Adrenal gland (tissue), 12 donors: ENCODE measurements around the gene PLA2G4E. TPM values are rescaled to one million over a fixed set of nuclear protein-coding genes. Genes with fewer than 3 reads are reported as not detected.

Source experiments
- DNase-seq, 7 donors: peaks; one replicate each; pipeline ENCODE4 v3.0.0-alpha.2; 2019 to 2020
- H3K27ac ChIP-seq, 5 donors: fragments of 200-600 bp; sonication (generic) in 4 of 5; 1 replicate in 3 of 5; 2 replicates in 2 of 5; pipeline versions ENCODE4 v1.5.1 to v1.8.0; 2016 to 2020; ENCODE audit warnings: mild to moderate bottlenecking in 1 of 5
- H3K27me3 ChIP-seq: fragments of 200-600 bp; 2 replicates; pipeline ENCODE4 v1.8.0; 2021
- H3K36me3 ChIP-seq, 2 donors: fragments of 200-600 bp; replicated peaks in 1 of 2; 1 replicate in 1 of 2; 2 replicates in 1 of 2; pipeline versions ENCODE4 v1.5.1 to v1.8.0; 2018 to 2022
- H3K4me1 ChIP-seq, 2 donors: fragments of 200-600 bp; replicated peaks in 1 of 2; 1 replicate in 1 of 2; 2 replicates in 1 of 2; pipeline versions ENCODE4 v1.5.1 to v1.8.0; 2018 to 2021
- H3K4me3 ChIP-seq, 4 donors: fragments of 200-600 bp; sonication (generic) in 3 of 4; one replicate each; pipeline ENCODE4 v1.5.1; 2016 to 2018
- H3K9me3 ChIP-seq, 3 donors: fragments of 200-600 bp; sonication (generic) in 1 of 3; replicated peaks in 1 of 3; 1 replicate in 2 of 3; 2 replicates in 1 of 3; pipeline versions ENCODE4 v1.5.1 to v1.8.0; 2016 to 2021
- POLR2A ChIP-seq, 2 donors: fragments of 450-650 bp; IDR thresholded peaks; one replicate each; pipeline ENCODE4 v1.6.1; 2017; ENCODE audit warnings: antibody characterized with exemption in 2 of 2, mild to moderate bottlenecking in 2 of 2, moderate library complexity in 1 of 2
- WGBS, 4 donors: extraction: QIAGEN DNeasy Blood & Tissue Kit in 2 of 4; methylation state at CpG; one replicate each; pipeline versions ENCODE4 v1.1.5 to v1.1.7; 2013 to 2017; 5-methylcytosine and 5-hydroxymethylcytosine counted together
- intact Hi-C, 2 donors: fragments of 100-400 bp; cut with DNase I; formaldehyde crosslinking; loops; one replicate each; pipeline versions ENCODE4 v1.14.1 to v1.15.0; 2022 to 2023
- polyA plus RNA-seq, 3 donors: library from polyadenylated mRNA; stranded (reverse); fragments of 200-250 nt in 2 of 3; fragments of 350-450 nt in 1 of 3; fragmentation: Illumina TruSeq in 1 of 3; extraction: RNeasy Lipid Tissue Mini Kit (QIAGEN cat#74804) in 1 of 3; gene quantifications; one replicate each; pipeline ENCODE4 v1.2.3, GENCODE V29; 2013 to 2014
- total RNA-seq, 9 donors: library from RNA; depleted of rRNA in 4 of 9; stranded (reverse); fragments of >200 nt in 4 of 9; fragments of 120-200 nt in 1 of 9; fragmentation: NEBNext Ultra II Directional in 1 of 9; extraction: Animal tissue kit (Norgen Biotek cat#: 25700) in 1 of 9; gene quantifications; one replicate each; pipeline versions ENCODE4 v1.1.0 to v1.2.4, GENCODE V29; 2013 to 2023
- TF ChIP-seq, protein P1 (sequence below), 6 experiments: fragments of 450-650 bp in 4 of 6; fragments of 200-600 bp in 2 of 6; sonication (generic) in 1 of 6; IDR thresholded peaks; 1 replicate in 5 of 6; 2 replicates in 1 of 6; pipeline versions ENCODE4 v1.5.1 to v1.8.0; 2016 to 2021; ENCODE audit warnings: antibody characterized with exemption in 6 of 6, mild to moderate bottlenecking in 2 of 6, moderate library complexity in 1 of 6
- donor health status: healthy with polysubstance abuse.
- donor health status: Bipolar disorder and iron deficiency.
- donor health status: DM: yes; HTN: yes; CAD: no.
- donor health status: DM: no; HTN: no; CAD: no.
- donor health status: DM: no; HTN: no; CAD: no.
- donor health status: DM: yes; HTN: yes; CAD: no.

PLA2G4E gene
- total and polyA plus RNA-seq, 12 donors = 0.03 to 1.1 (median 0.23) TPM; not detected in 8

DNA sequence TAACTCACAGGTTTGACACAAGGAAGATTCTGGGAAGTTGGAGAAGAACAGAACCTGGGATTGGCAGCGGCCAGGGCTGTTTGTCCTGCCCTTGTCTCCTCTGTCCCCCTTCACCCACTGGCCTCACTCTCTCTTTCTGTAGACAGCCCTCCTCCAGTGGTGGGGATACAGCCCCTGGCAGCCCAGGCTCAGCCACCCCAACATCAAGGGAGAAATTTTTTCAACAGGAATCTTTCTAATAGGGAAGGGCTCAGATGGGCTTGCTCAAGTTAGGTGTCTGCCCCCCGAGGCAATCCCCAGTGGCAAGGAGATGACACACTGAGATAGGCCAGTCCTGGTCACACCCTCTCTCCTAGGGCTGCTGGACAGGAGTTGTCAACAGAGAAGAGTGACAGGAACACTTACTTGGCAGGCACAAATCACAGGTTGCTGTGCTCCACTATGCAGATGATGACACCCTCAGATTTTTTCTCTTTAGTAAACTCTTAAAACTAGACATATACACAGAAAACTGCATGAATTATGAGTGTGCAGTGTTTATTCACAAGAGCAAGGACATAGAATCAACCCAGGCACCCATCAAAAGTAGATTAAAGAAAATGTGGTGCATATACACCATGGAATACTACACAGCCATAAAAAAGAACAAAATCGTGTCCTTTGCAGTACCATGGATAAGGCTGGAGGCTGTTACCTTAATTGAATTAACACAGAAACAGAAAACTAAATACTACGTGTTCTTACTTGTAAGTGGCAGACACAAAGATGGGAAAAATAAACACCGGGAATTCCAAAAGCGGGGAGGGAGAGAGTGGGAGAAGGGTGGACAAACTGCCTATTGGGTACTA, 37.2 kb upstream of the PLA2G4E start:
- H3K9me3 ChIP-seq = no peaks in the 10 kb centered on the region
- H3K36me3 ChIP-seq = no peaks in the 10 kb centered on the region
- H3K4me3 ChIP-seq = no peak overlapping the region
- peaks cover 0 to 6% of the 10 kb centered on the region in 2 donors for H3K4me1 ChIP-seq
- TF ChIP-seq, protein P1, sequence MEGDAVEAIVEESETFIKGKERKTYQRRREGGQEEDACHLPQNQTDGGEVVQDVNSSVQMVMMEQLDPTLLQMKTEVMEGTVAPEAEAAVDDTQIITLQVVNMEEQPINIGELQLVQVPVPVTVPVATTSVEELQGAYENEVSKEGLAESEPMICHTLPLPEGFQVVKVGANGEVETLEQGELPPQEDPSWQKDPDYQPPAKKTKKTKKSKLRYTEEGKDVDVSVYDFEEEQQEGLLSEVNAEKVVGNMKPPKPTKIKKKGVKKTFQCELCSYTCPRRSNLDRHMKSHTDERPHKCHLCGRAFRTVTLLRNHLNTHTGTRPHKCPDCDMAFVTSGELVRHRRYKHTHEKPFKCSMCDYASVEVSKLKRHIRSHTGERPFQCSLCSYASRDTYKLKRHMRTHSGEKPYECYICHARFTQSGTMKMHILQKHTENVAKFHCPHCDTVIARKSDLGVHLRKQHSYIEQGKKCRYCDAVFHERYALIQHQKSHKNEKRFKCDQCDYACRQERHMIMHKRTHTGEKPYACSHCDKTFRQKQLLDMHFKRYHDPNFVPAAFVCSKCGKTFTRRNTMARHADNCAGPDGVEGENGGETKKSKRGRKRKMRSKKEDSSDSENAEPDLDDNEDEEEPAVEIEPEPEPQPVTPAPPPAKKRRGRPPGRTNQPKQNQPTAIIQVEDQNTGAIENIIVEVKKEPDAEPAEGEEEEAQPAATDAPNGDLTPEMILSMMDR (IDR thresholded peaks at IDR 0.05) = no peak
- TF ChIP-seq POLR2A (IDR thresholded peaks at IDR 0.05) = no peak
- H3K27me3 ChIP-seq = no peaks in the 10 kb centered on the region
- intact Hi-C loops = loop anchor here in 1 of 2 donors (2.0 kb wide), 1 partner anchor 67 kb away; no protein-coding TSS in a partner anchor
- peak overlapping the region in 1 of 5 donors; percentile 64 for H3K27ac ChIP-seq
- whole genome bisulfite sequencing, 4 donors = 80 to 85% (median 82%) methylated on average over 6 of the region's 6 CpGs
- DNase-seq = peak in 1 of 7 donors; percentile 40

DNA sequence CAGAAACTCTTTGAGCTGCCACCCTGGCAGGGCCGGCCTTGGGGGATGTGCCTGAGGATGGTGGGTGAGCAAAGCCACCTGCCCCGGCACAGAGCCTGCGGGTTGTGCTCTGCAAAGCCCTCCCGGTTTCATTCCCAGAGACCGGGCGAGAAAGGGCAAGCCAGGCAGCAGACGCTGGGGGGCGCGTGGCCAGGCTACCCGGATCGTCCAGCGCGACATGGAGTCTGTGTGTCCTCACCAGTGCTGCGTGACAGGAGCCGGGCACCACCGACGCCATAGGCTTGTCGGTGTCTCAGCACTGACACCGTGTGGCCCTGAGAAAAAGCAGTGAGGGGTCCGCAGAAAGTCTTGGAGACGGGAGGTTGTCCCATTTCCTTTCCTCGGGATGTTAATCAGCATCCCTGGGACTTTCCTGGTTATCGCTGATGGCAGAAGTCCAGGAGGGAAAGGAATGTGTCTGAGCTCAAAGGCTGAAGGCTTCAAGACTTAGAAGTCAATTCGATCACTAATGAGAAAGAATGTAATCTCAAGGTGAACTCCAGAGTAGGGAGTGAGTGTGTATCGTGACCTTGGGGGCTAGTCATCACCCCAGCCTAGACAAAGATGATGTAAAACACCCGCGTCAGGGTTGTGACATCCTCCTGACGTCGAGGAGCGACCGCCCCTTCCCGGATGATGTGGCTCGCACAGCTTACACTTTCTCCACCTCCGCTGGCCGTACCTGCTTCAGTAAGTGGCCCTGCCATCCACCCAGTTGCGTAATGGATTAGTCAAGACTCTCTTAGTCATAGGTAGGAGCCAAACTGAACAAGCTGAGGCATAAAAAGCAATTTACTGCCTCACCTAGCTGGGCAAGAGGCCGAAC, 36.3 kb upstream of the PLA2G4E start:
- TF ChIP-seq, protein P1 (IDR thresholded peaks at IDR 0.05) = peak in 5 of 6 experiments; percentile 16 to 53 (median 41)
- TF ChIP-seq POLR2A (IDR thresholded peaks at IDR 0.05) = no peak
- Histone ChIP-seq H3K27me3 (no peaks in the 10 kb centered on the region), H3K9me3 (no peaks in the 10 kb centered on the region), H3K36me3 (no peaks in the 10 kb centered on the region), H3K4me1 (peaks cover 0 to 6% of the 10 kb centered on the region in 2 donors), H3K4me3 (peak overlapping the region in 1 of 4 donors; percentile 20), H3K27ac (peak overlapping the region in 2 of 5 donors; percentile 54 to 64)
- peak; percentile 63 to 91 (median 81) for DNase-seq
- 9 to 15% (median 11%) methylated on average over 11 to 37 of the region's 37 CpGs for WGBS, 4 donors
- intact Hi-C loops = no loop called here

DNA sequence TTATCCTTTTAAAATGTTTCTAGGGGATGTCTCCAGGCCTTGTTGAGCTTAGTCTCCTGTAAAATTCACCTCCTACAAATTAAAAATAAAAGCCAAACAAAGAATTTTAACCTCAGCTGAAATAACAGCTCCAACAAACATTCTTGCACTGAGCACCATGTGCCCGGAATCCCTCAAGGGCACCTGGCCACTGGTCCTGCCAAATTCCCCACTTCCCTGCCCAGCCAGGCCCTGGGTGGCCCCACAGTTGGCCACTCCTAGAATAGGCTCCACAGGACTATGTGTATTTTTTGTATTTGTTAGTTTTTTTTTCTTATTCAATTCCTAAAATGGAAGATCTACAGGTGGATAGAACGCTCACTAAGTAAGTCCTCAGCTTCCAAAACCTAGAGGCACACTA, 33.1 kb upstream of the PLA2G4E start:
- Histone ChIP-seq H3K36me3 (no peaks in the 10 kb centered on the region), H3K27ac (no peak overlapping the region), H3K27me3 (no peaks in the 10 kb centered on the region), H3K4me3 (no peak overlapping the region), H3K9me3 (no peaks in the 10 kb centered on the region), H3K4me1 (peaks cover 0 to 6% of the 10 kb centered on the region in 2 donors)
- DNase-seq = peak in 5 of 7 donors; percentile 39 to 74 (median 59)
- TF ChIP-seq POLR2A (IDR thresholded peaks at IDR 0.05) = no peak
- TF ChIP-seq, protein P1 (IDR thresholded peaks at IDR 0.05) = no peak
- WGBS, 4 donors = 69 to 75% (median 71%) methylated on average over 2 of the region's 2 CpGs
- intact Hi-C loops = no loop called here

DNA sequence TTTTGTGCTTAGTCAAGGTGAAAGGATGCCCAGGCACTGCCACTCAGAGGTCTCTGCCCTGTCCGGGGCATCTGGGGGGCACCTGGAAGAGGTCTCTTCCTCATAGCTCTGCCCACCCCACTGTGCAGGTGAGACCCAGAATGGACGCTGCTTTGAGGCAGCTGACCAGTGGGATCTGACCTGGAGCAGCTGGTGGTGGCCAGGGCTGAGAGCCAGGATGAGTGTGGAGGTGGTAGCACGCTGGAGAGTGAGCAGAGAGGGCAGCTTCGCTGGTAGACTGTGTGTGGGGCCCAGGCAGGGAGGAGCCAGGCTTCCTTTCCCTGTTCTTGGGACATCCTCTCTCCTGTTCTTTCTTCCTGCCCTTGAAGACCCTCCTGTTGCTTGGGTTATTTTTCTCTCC, 32.2 kb upstream of the PLA2G4E start:
- no peaks in the 10 kb centered on the region for H3K9me3 ChIP-seq
- peaks cover 0 to 6% of the 10 kb centered on the region in 2 donors for H3K4me1 ChIP-seq
- intact Hi-C loops = no loop called here
- no peak overlapping the region for H3K4me3 ChIP-seq
- TF ChIP-seq, protein P1 (IDR thresholded peaks at IDR 0.05) = no peak
- no peak for TF ChIP-seq POLR2A (IDR thresholded peaks at IDR 0.05)
- 57 to 84% (median 74%) methylated on average over 3 to 4 of the region's 4 CpGs for WGBS, 4 donors
- no peak overlapping the region for H3K27ac ChIP-seq
- DNase-seq = no peak
- H3K36me3 ChIP-seq = no peaks in the 10 kb centered on the region
- no peaks in the 10 kb centered on the region for H3K27me3 ChIP-seq
